OCI-LY7 (cell line): Measurements from ENCODE around the gene PSMF1. TPM values are rescaled to one million over a fixed set of nuclear protein-coding genes. Genes with fewer than 3 reads are reported as not detected.

Experiments used
- BruUV-seq: library from RNA; stranded (reverse); fragments of 400-500 nt; replicated peaks from 2 replicates; lab custom pipeline; 2021; lab: Mats Ljungman, UMichigan
- CTCF ChIA-PET: fragments of 300-600 bp; sonication (Branson Sonifier 250); formaldehyde crosslinking; loops from one replicate; lab custom pipeline; 2022; ENCODE audit warnings: antibody characterized with exemption; ENCODE audit not compliant: unreplicated experiment; lab: Charles Lee
- POLR2A ChIA-PET: fragments of 300-600 bp; sonication (Branson Sonifier 250); formaldehyde crosslinking; loops from one replicate; lab custom pipeline; 2022; ENCODE audit warnings: antibody characterized with exemption; lab: Charles Lee
- DNase-seq: peaks from one replicate; pipeline ENCODE4 v3.0.0-alpha.2; 2015; ENCODE audit warnings: low spot score
- H2AFZ ChIP-seq: fragments of 200-600 bp; sonication (generic), shearing (Covaris generic); 2 replicates; pipeline ENCODE4 v1.6.1; 2014; ENCODE audit warnings: mild to moderate bottlenecking, antibody characterized with exemption, low read length, moderate library complexity
- H3K27ac ChIP-seq: fragments of 200-600 bp; sonication (generic); 2 replicates; pipeline ENCODE4 v1.5.1; 2014; ENCODE audit warnings: mixed run types, low read depth, mild to moderate bottlenecking, moderate library complexity, low read length, inconsistent platforms; ENCODE audit not compliant: poor library complexity, severe bottlenecking
- H3K36me3 ChIP-seq: fragments of 200-600 bp; sonication (generic); 2 replicates; pipeline ENCODE4 v1.6.1; 2014; ENCODE audit warnings: mild to moderate bottlenecking, antibody characterized with exemption, low read length, moderate library complexity, mixed read lengths; ENCODE audit not compliant: insufficient read depth
- H3K4me1 ChIP-seq: fragments of 200-600 bp; sonication (generic); 2 replicates; pipeline ENCODE4 v1.5.1; 2014; ENCODE audit warnings: mild to moderate bottlenecking, low read length; ENCODE audit not compliant: insufficient read depth, poor library complexity, severe bottlenecking
- H3K4me2 ChIP-seq: fragments of 200-600 bp; sonication (generic); 2 replicates; pipeline ENCODE4 v1.6.1; 2014; ENCODE audit warnings: mild to moderate bottlenecking, low read length
- H3K4me3 ChIP-seq: fragments of 200-600 bp; sonication (generic); 2 replicates; pipeline ENCODE4 v1.5.1; 2014; ENCODE audit warnings: mild to moderate bottlenecking, low read depth, low read length; ENCODE audit not compliant: poor library complexity, severe bottlenecking
- H3K79me2 ChIP-seq: fragments of 200-600 bp; sonication (generic); 2 replicates; pipeline ENCODE4 v1.6.1; 2016; ENCODE audit warnings: low read depth, mild to moderate bottlenecking, low read length, moderate library complexity, mixed read lengths; ENCODE audit not compliant: insufficient read depth
- H3K9me2 ChIP-seq: fragments of 200-600 bp; sonication (generic); 2 replicates; pipeline ENCODE4 v1.6.1; 2016; ENCODE audit warnings: mild to moderate bottlenecking, low read length, mixed read lengths; ENCODE audit not compliant: insufficient read depth
- H3K9me3 ChIP-seq: fragments of 200-600 bp; sonication (generic); 2 replicates; pipeline ENCODE4 v1.6.1; 2014; ENCODE audit warnings: mild to moderate bottlenecking, mixed run types, low read length, mixed read lengths
- H4K20me1 ChIP-seq: fragments of 200-600 bp; sonication (generic); 2 replicates; pipeline ENCODE4 v1.6.1; 2014; ENCODE audit warnings: mild to moderate bottlenecking, antibody characterized with exemption, low read length, moderate library complexity, mixed read lengths; ENCODE audit not compliant: insufficient read depth
- EZH2phosphoT487 ChIP-seq: fragments of 200-600 bp; sonication (generic); IDR thresholded peaks from 2 replicates; pipeline ENCODE4 v1.6.1; 2018; ENCODE audit warnings: low read depth, borderline replicate concordance, mild to moderate bottlenecking, mixed run types, antibody characterized with exemption, low read length, moderate library complexity, mixed read lengths
- intact Hi-C: fragments of 100-400 bp; cut with micrococcal nuclease; formaldehyde crosslinking; loops from one replicate; pipeline ENCODE4 v1.10.0; 2022; ENCODE audit not compliant: unreplicated experiment
- total RNA-seq, 2 experiments: library from RNA; depleted of rRNA in 1 of 2; stranded (reverse); fragments of >200 nt in 1 of 2; shearing (Covaris generic) in 1 of 2; gene quantifications; 2 replicates each; pipeline ENCODE4 v1.2.3, GENCODE V29; 2014 to 2022
- TF ChIP-seq, protein P1 (sequence below): fragments of 200-600 bp; sonication (generic); conservative IDR thresholded peaks from 2 replicates; pipeline ENCODE4 v1.5.1; 2014; ENCODE audit warnings: mild to moderate bottlenecking, antibody characterized with exemption, low read length, moderate library complexity, mixed read lengths

Gene PSMF1
- total RNA-seq, 2 experiments from 2014 or later: 34.7 to 132 TPM

- no peaks in the 10 kb centered on the region for H3K4me1 ChIP-seq
- no peaks in the 10 kb centered on the region for H3K9me2 ChIP-seq
- no peaks in the 10 kb centered on the region for H3K79me2 ChIP-seq
- H4K20me1 ChIP-seq: no peaks in the 10 kb centered on the region
- ChIA-PET CTCF (no interaction called here), POLR2A (no interaction called here)
- H2AFZ ChIP-seq: no peak overlapping the region
- no peak overlapping the region for H3K4me2 ChIP-seq
- no peak for TF ChIP-seq EZH2phosphoT487
- TF ChIP-seq, protein P1, sequence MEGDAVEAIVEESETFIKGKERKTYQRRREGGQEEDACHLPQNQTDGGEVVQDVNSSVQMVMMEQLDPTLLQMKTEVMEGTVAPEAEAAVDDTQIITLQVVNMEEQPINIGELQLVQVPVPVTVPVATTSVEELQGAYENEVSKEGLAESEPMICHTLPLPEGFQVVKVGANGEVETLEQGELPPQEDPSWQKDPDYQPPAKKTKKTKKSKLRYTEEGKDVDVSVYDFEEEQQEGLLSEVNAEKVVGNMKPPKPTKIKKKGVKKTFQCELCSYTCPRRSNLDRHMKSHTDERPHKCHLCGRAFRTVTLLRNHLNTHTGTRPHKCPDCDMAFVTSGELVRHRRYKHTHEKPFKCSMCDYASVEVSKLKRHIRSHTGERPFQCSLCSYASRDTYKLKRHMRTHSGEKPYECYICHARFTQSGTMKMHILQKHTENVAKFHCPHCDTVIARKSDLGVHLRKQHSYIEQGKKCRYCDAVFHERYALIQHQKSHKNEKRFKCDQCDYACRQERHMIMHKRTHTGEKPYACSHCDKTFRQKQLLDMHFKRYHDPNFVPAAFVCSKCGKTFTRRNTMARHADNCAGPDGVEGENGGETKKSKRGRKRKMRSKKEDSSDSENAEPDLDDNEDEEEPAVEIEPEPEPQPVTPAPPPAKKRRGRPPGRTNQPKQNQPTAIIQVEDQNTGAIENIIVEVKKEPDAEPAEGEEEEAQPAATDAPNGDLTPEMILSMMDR: no peak
- no peak for DNase-seq
- no peak overlapping the region for H3K4me3 ChIP-seq
- H3K9me3 ChIP-seq: no peaks in the 10 kb centered on the region
- intact Hi-C loops: loop anchor here (10.0 kb wide), 1 partner anchor 127 kb away; no protein-coding TSS in a partner anchor
- BruUV-seq: no TSS peak
- no peak overlapping the region for H3K27ac ChIP-seq
- H3K36me3 ChIP-seq: no peaks in the 10 kb centered on the region
These were observed 31.0 kb upstream of the PSMF1 start for GRCh38 chr20:1087311-1087905.

- no peaks in the 10 kb centered on the region for H3K9me3 ChIP-seq
- POLR2A ChIA-PET: no interaction called here
- H3K27ac ChIP-seq: no peak overlapping the region
- no peaks in the 10 kb centered on the region for H3K9me2 ChIP-seq
- H4K20me1 ChIP-seq: no peaks in the 10 kb centered on the region
- no peak overlapping the region for H2AFZ ChIP-seq
- no peak overlapping the region for H3K4me2 ChIP-seq
- no peaks in the 10 kb centered on the region for H3K79me2 ChIP-seq
- CTCF ChIA-PET: no interaction called here
- no peak for DNase-seq
- intact Hi-C loops: no loop called here
- no peaks in the 10 kb centered on the region for H3K36me3 ChIP-seq
- no peak overlapping the region for H3K4me3 ChIP-seq
- no peaks in the 10 kb centered on the region for H3K4me1 ChIP-seq
- BruUV-seq: no TSS peak
- TF ChIP-seq, protein P1: no peak
- no peak for TF ChIP-seq EZH2phosphoT487
These were observed 23.7 kb upstream of the PSMF1 start for GRCh38 chr20:1094751-1095150.

GRCh38 chr20:1101533-1101932, 16.9 kb upstream of the PSMF1 start:
- Histone ChIP-seq H3K79me2 (no peaks in the 10 kb centered on the region), H3K4me3 (no peak overlapping the region), H3K4me1 (no peaks in the 10 kb centered on the region), H3K27ac (no peak overlapping the region), H3K4me2 (no peak overlapping the region), H3K9me3 (no peaks in the 10 kb centered on the region), H4K20me1 (no peaks in the 10 kb centered on the region), H2AFZ (no peak overlapping the region), H3K9me2 (no peaks in the 10 kb centered on the region), H3K36me3 (no peaks in the 10 kb centered on the region)
- intact Hi-C loops: loop anchor here (10.0 kb wide), 1 partner anchor 287 kb away; no protein-coding TSS in a partner anchor
- CTCF ChIA-PET: no interaction called here
- BruUV-seq: no TSS peak
- TF ChIP-seq EZH2phosphoT487: no peak
- TF ChIP-seq, protein P1: no peak
- POLR2A ChIA-PET: no interaction called here
- no peak for DNase-seq
